ENCODE data around the gene UBTFL1. TPM values are rescaled to one million over a fixed set of nuclear protein-coding genes. Genes with fewer than 3 reads are reported as not detected.
"Not testable (repeated sequence)": the region's sequence is repeated elsewhere in the genome, so short reads cannot be mapped to it uniquely, and the experiment has no call there.

Gene UBTFL1
- not detected for polyA plus RNA-seq (2013, experiment 1 of 2; ENCODE audit: insufficient read length)
- polyA plus RNA-seq (2013, experiment 2 of 2; ENCODE audit: insufficient read length): not detected

GRCh38 chr11:90085650-90086049 is at the start of gene UBTFL1:
TSS of gene UBTFL1 (plus strand) at chr11:90085950. CDS start at chr11:90085950, 0 bp downstream.
- DNase-seq: not testable (repeated sequence)

- DNase-seq: not testable (repeated sequence)
Measured at GRCh38 chr11:90051591-90052209, 34.0 kb upstream of the UBTFL1 start.

- not testable (repeated sequence) for DNase-seq
Measured at GRCh38 chr11:90052311-90052710, 33.4 kb upstream of the UBTFL1 start.

GRCh38 chr11:90053545-90053944 is 32.2 kb upstream of the UBTFL1 start:
- not testable (repeated sequence) for DNase-seq

GRCh38 chr11:90088731-90089130 is 3.0 kb downstream of the UBTFL1 start:
- DNase-seq: not testable (repeated sequence)

GRCh38 chr11:90095230-90095924 is 9.6 kb downstream of the UBTFL1 start:
- DNase-seq: not testable (repeated sequence)

- not testable (repeated sequence) for DNase-seq
Measured at GRCh38 chr11:90098261-90098660, 12.5 kb downstream of the UBTFL1 start.

GRCh38 chr11:90100431-90100830 is 14.7 kb downstream of the UBTFL1 start:
- DNase-seq: no peak

- DNase-seq: no peak
Measured at GRCh38 chr11:90113541-90113940, 27.8 kb downstream of the UBTFL1 start.

GRCh38 chr11:90120191-90120590 is 34.4 kb downstream of the UBTFL1 start:
- DNase-seq: no peak

- DNase-seq: no peak
Measured at GRCh38 chr11:90124371-90124770, 38.6 kb downstream of the UBTFL1 start.

GRCh38 chr11:90124946-90125345 is 39.2 kb downstream of the UBTFL1 start:
- no peak for DNase-seq

GRCh38 chr11:90133560-90134477 is 48.1 kb downstream of the UBTFL1 start:
- DNase-seq: no peak

- peak; percentile 50 for DNase-seq
Measured at GRCh38 chr11:90134478-90135003, 48.8 kb downstream of the UBTFL1 start, which contains the start of gene NAALAD2. TSS of gene NAALAD2 (plus strand) at chr11:90134663. CDS start at chr11:90134759, 96 bp downstream.

- DNase-seq: peak; percentile 3
Measured at GRCh38 chr11:90135016-90135415, 49.3 kb downstream of the UBTFL1 start.
